LNCAP (cell line): ENCODE results near the gene CDH4.

Experiments
- CTCF ChIP-seq: fragments of 450-650 bp; IDR thresholded peaks from 2 replicates; pipeline ENCODE4 v1.5.1; 2017; ENCODE audit warnings: mild to moderate bottlenecking

The CDH4 gene

DNA sequence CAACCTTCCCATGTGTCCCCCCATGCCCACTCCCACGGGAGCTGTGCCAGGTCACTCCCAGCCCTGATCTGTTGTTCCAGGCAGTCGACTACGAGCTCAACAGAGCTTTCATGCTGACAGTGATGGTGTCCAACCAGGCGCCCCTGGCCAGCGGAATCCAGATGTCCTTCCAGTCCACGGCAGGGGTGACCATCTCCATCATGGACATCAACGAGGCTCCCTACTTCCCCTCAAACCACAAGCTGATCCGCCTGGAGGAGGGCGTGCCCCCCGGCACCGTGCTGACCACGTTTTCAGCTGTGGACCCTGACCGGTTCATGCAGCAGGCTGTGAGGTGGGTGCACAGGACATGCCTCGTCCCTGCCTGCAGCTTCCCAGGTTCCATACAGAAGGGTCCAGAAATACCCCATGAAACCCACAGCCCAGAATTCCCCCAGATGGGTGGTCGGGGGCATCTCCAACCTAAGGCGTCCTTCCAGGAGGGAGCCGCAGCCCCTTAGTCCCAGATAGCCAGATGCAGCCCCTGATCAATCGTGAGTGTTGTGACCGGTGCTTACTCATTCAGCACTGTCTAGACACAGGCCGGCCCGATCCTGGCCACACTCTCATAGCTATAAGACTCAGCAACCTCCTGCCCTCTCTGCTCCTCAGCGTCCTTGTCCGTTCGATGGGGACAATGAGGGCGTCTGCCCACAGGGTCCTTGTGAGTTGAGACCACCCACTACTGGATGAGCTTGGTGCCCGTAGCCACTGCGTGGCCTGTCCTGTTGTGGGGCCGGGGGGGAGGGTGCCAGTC is 671.5 kb downstream of the CDH4 start:
- no peak for TF ChIP-seq CTCF

- TF ChIP-seq CTCF: no peak
Observed at GRCh38 chr20:61924211-61924857, 672.3 kb downstream of the CDH4 start.

DNA sequence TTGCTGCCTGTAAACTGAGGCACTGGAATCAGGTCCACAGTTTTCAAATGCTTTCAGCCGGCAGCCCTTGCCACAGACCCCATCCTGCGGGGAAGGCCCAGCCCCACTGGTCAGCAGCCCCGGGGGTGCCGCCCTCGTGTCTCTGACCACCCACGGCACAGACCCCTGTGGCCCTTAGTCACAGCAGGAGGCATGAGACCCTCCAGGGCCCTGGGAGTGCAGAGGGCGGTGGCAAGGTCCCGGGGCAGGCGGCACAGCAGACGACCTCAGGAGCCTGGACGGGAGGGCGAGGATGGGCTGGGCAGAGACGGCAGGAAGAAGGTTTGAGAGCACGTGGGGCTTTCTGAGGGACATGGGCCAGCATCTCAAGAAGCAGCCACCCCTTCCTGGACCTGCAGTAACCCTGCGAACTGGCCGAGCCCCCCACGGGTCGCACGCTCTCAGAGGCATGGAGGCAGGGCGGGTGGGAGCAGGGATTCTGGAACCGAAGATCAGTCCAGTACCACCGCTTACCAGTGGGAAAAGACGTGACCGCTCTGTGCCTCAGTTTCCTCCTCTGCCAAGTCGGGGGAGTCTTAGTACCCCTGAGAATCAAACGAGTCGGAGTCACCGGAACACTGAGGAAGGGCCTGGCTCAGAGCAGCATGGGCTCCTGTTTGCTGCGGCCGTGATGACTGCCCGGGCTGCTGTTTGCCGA is 672.9 kb downstream of the CDH4 start:
- TF ChIP-seq CTCF: no peak

DNA sequence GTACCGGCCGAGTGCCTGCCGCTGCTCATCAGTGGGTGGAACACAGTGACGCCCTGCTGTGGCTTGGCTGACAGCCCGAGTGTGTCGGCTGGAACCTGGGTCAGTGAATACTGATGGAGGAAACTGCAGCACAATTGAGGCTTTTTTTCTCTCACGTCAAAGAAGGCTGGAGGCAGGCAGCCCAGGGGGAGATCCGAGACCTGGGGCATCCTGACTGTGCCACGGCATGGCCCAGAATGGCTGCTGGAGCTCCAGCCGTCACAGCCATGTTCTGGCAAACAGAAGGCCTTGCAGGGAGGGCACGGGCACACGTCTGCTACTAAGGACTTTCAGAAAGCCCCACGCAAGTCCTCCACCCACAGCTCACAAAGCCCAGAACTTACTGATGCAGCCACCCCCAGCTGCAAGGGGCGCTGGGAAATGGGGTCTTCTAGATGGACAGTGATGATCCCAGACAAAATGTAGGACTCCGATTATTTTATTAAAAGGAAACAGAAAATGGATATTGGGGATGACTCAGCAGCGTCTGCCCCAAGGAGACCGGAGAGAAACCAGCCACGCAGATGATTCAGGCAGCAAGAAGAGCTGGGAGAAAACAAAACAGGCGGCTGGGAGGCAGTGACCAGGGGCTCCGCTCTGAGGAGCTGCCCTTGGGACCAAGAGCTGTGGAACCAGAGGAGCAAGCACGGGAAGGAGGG is 673.6 kb downstream of the CDH4 start:
- no peak for TF ChIP-seq CTCF

- TF ChIP-seq CTCF: no peak
Observed at GRCh38 chr20:61926253-61926613, 674.2 kb downstream of the CDH4 start.

- TF ChIP-seq CTCF: no peak
Observed at GRCh38 chr20:61926796-61927192, 674.7 kb downstream of the CDH4 start.

DNA sequence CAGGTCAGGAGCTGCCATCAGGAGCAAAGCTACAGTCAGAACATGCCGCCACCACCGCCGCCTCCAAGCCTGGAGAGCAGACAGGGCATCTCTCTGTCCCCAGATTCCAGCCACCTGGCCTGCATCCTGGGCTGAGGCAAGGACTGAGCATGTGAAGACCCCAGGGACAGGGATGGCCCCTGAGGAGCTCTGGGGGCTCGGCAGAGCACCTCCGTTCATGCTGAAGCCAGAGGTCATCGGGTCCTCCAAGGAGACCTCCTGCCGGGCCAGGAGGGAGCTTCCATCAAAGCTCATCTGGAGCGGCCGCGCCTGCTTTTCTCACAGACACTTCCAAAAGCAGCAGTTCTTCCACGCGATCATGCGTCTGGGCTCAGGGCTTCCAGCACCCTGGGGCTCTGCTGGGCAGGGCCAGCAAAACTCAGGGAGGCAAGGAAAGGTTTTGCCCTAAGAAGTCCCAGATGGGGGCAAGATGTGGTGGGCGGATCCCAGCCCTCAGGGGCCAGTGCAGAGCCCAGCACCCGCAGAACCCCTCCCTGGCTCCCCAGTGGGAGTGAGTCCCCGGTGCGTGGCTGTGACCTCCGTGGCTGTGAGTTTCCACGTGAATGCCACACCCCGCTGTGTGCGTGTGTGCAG is 675.2 kb downstream of the CDH4 start:
- TF ChIP-seq CTCF: no peak
